ENCODE results near the gene GPR143.

Gene GPR143

DNA sequence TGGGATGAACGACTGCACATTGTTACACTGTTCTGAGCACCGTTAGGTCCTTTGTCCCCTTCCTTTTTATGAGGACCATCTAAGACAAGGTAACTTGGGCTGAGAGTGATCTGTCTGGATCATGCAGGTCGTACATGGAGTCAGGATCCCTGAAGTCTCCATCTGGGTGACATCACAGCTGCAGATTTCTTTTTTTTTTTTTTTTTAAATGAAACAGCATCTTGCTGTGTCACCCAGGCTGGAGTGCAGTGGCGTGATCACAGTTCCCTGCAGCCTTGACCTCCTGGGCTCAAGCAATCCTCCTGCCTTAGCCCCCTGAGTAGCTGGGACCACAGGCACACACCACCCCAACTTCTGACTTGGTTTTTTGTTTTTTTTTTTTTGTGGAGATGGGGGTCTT, 37.1 kb upstream of the GPR143 start:
- Histone ChIP-seq H3K4me3 (ENCODE audit: low read depth, low read length) (no peak overlapping the region), H3K9me3 (ENCODE audit: control insufficient read depth, insufficient read depth, low read depth, low read length) (no peaks in the 10 kb centered on the region), H3K36me3 (ENCODE audit: control insufficient read depth in 2 of 2, insufficient read depth in 1 of 2, low read length in 2 of 2) (no peaks in the 10 kb centered on the region), H3K27ac (ENCODE audit: extremely low read depth, low read depth, low read length) (no peak overlapping the region), H3K4me1 (ENCODE audit: control insufficient read depth, insufficient read depth, low read length) (no peaks in the 10 kb centered on the region)
- POLR2A ChIA-PET, result no interaction called here
- TF ChIP-seq EGR2 (tag by site-specific recombination; IDR thresholded peaks at IDR 0.05; ENCODE audit: low read depth), result no peak
- CTCF ChIA-PET, result no interaction called here

DNA sequence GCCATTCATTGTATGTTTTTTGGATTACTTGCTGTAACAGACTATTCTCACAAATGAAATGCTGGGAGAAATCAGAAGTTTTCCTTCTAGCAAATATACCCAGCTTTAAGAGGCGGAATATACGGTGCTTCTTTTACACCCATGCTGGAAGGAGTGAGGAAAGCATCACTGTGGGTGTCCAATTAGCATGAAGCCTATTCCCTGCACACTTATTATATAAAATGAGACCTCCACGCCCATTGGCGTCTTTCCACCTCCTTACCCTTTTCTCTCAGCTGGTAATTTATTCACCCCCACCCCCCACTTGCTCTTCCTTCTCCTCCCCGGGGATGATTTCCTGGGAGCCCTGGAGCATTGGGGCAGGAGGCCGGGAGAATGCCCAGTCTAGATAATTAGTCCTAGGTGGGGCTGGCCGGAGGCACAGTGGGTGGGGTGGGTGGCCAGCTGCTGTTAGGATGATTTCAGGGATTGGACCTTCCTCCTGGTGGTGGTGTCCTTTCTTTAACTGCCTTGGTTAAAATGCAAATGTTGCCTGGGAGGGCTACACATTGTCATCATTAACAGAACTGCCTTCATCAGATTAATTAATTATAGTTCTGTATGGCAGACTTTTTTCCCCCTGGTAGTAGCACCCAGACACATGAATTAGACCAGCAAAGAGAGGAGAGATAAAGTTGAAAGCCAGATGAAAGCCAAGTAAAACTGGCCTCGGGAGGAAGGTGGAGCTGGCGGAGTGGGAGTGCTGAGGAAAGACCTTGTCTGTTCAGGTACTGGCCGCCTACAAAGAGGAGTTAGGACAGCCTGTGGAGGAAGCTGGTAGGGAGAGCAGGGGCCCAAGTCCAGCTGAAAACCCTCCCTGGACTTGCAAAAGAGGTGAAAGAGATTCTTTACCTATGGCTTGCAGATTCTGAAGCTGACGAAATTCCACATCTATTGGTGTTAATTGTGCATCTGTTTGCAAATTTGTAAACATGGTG, 32.0 kb upstream of the GPR143 start:
- CTCF ChIA-PET, result no interaction called here
- Histone ChIP-seq H3K9me3 (ENCODE audit: control insufficient read depth, insufficient read depth, low read depth, low read length) (no peaks in the 10 kb centered on the region), H3K27ac (ENCODE audit: extremely low read depth, low read depth, low read length) (no peak overlapping the region), H3K4me3 (ENCODE audit: low read depth, low read length) (no peak overlapping the region), H3K36me3 (ENCODE audit: control insufficient read depth in 2 of 2, insufficient read depth in 1 of 2, low read length in 2 of 2) (no peaks in the 10 kb centered on the region), H3K4me1 (ENCODE audit: control insufficient read depth, insufficient read depth, low read length) (no peaks in the 10 kb centered on the region)
- no peak for TF ChIP-seq ZFP69B (tag by site-specific recombination; IDR thresholded peaks at IDR 0.05)
- no peak for TF ChIP-seq ZNF837 (tag by site-specific recombination; IDR thresholded peaks at IDR 0.05)
- TF ChIP-seq ZNF514 (tag by site-specific recombination; IDR thresholded peaks at IDR 0.05), result no peak
- TF ChIP-seq, protein P1, sequence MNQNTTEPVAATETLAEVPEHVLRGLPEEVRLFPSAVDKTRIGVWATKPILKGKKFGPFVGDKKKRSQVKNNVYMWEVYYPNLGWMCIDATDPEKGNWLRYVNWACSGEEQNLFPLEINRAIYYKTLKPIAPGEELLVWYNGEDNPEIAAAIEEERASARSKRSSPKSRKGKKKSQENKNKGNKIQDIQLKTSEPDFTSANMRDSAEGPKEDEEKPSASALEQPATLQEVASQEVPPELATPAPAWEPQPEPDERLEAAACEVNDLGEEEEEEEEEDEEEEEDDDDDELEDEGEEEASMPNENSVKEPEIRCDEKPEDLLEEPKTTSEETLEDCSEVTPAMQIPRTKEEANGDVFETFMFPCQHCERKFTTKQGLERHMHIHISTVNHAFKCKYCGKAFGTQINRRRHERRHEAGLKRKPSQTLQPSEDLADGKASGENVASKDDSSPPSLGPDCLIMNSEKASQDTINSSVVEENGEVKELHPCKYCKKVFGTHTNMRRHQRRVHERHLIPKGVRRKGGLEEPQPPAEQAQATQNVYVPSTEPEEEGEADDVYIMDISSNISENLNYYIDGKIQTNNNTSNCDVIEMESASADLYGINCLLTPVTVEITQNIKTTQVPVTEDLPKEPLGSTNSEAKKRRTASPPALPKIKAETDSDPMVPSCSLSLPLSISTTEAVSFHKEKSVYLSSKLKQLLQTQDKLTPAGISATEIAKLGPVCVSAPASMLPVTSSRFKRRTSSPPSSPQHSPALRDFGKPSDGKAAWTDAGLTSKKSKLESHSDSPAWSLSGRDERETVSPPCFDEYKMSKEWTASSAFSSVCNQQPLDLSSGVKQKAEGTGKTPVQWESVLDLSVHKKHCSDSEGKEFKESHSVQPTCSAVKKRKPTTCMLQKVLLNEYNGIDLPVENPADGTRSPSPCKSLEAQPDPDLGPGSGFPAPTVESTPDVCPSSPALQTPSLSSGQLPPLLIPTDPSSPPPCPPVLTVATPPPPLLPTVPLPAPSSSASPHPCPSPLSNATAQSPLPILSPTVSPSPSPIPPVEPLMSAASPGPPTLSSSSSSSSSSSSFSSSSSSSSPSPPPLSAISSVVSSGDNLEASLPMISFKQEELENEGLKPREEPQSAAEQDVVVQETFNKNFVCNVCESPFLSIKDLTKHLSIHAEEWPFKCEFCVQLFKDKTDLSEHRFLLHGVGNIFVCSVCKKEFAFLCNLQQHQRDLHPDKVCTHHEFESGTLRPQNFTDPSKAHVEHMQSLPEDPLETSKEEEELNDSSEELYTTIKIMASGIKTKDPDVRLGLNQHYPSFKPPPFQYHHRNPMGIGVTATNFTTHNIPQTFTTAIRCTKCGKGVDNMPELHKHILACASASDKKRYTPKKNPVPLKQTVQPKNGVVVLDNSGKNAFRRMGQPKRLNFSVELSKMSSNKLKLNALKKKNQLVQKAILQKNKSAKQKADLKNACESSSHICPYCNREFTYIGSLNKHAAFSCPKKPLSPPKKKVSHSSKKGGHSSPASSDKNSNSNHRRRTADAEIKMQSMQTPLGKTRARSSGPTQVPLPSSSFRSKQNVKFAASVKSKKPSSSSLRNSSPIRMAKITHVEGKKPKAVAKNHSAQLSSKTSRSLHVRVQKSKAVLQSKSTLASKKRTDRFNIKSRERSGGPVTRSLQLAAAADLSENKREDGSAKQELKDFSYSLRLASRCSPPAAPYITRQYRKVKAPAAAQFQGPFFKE (tag by site-specific recombination; IDR thresholded peaks at IDR 0.05; ENCODE audit: borderline replicate concordance), result no peak
- TF ChIP-seq YY1 (tag by site-specific recombination; IDR thresholded peaks at IDR 0.05), result no peak
- TF ChIP-seq ZNF175 (tag by site-specific recombination; IDR thresholded peaks at IDR 0.05), result no peak
- TF ChIP-seq ZBTB21 (tag by site-specific recombination; IDR thresholded peaks at IDR 0.05), result no peak
- no peak for TF ChIP-seq ZNF544 (tag by site-specific recombination; IDR thresholded peaks at IDR 0.05)
- TF ChIP-seq, protein P2, sequence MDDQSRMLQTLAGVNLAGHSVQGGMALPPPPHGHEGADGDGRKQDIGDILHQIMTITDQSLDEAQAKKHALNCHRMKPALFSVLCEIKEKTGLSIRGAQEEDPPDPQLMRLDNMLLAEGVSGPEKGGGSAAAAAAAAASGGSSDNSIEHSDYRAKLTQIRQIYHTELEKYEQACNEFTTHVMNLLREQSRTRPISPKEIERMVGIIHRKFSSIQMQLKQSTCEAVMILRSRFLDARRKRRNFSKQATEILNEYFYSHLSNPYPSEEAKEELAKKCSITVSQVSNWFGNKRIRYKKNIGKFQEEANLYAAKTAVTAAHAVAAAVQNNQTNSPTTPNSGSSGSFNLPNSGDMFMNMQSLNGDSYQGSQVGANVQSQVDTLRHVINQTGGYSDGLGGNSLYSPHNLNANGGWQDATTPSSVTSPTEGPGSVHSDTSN (CRISPR knock-in tag; IDR thresholded peaks at IDR 0.05), result no peak
- TF ChIP-seq ZNF394 (tag by site-specific recombination; IDR thresholded peaks at IDR 0.05; ENCODE audit: borderline replicate concordance), result no peak
- TF ChIP-seq ZNF830 (tag by site-specific recombination; IDR thresholded peaks at IDR 0.05; ENCODE audit: low read depth), result no peak
- POLR2A ChIA-PET, result no interaction called here

DNA sequence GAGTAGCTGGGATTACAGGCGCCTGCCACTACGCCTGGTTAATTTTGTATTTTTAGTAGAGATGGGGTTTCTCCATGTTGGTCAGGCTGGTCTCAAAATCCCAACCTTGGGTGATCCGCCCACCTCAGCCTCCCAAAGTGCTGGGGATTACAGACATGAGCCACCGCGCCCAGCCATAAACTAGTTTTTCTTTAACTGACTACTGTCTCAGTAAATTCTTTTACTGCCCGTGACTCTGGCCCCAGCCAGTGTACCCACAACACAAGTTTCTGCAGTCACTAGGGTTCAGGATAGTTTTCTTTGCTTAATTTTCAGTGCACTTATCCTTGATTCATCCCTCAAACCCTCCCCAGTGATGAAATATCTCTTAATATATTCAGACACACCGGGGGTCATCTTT, 28.8 kb upstream of the GPR143 start:
- CTCF ChIA-PET, result no interaction called here
- no peaks in the 10 kb centered on the region for H3K4me1 ChIP-seq (ENCODE audit: control insufficient read depth, insufficient read depth, low read length)
- POLR2A ChIA-PET, result no interaction called here
- H3K36me3 ChIP-seq (ENCODE audit: control insufficient read depth in 2 of 2, insufficient read depth in 1 of 2, low read length in 2 of 2), result no peaks in the 10 kb centered on the region
- H3K9me3 ChIP-seq (ENCODE audit: control insufficient read depth, insufficient read depth, low read depth, low read length), result no peaks in the 10 kb centered on the region
- no peak overlapping the region for H3K4me3 ChIP-seq (ENCODE audit: low read depth, low read length)
- no peak overlapping the region for H3K27ac ChIP-seq (ENCODE audit: extremely low read depth, low read depth, low read length)
- TF ChIP-seq ZNF2 (tag by site-specific recombination; IDR thresholded peaks at IDR 0.05) (no peak), ZFP3 (tag by site-specific recombination; IDR thresholded peaks at IDR 0.05; ENCODE audit: low read depth) (no peak), ZNF843 (tag by site-specific recombination; IDR thresholded peaks at IDR 0.05) (no peak), ZNF837 (tag by site-specific recombination; IDR thresholded peaks at IDR 0.05) (no peak), ZNF768 (tag by site-specific recombination; IDR thresholded peaks at IDR 0.05) (no peak), ZFP69B (tag by site-specific recombination; IDR thresholded peaks at IDR 0.05) (no peak), ZNF571 (tag by site-specific recombination; IDR thresholded peaks at IDR 0.05) (no peak), YY2 (tag by site-specific recombination; IDR thresholded peaks at IDR 0.05) (no peak), OSR2 (tag by site-specific recombination; IDR thresholded peaks at IDR 0.05) (no peak), KLF8 (tag by site-specific recombination; IDR thresholded peaks at IDR 0.05) (no peak)
- TF ChIP-seq, protein P3, sequence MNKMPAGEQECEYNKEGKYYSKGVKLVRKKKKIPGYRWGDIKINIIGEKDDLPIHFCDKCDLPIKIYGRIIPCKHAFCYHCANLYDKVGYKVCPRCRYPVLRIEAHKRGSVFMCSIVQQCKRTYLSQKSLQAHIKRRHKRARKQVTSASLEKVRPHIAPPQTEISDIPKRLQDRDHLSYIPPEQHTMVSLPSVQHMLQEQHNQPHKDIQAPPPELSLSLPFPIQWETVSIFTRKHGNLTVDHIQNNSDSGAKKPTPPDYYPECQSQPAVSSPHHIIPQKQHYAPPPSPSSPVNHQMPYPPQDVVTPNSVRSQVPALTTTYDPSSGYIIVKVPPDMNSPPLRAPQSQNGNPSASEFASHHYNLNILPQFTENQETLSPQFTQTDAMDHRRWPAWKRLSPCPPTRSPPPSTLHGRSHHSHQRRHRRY (tag by site-specific recombination; IDR thresholded peaks at IDR 0.05), result no peak
- TF ChIP-seq, protein P4, sequence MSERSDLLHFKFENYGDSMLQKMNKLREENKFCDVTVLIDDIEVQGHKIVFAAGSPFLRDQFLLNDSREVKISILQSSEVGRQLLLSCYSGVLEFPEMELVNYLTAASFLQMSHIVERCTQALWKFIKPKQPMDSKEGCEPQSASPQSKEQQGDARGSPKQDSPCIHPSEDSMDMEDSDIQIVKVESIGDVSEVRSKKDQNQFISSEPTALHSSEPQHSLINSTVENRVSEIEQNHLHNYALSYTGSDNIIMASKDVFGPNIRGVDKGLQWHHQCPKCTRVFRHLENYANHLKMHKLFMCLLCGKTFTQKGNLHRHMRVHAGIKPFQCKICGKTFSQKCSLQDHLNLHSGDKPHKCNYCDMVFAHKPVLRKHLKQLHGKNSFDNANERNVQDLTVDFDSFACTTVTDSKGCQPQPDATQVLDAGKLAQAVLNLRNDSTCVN (tag by site-specific recombination; optimal IDR thresholded peaks at IDR 0.05), result no peak

Measured in HEK293 (cell line).